T-helper 1 cell treated with Interleukin-12 subunit alpha and Interleukin-12 subunit beta and Interleukin-4 antibody, amounts not matched to agents 30 μg/mL and 1 μg/mL, for 36 hours (primary cell): Measurements from ENCODE around the gene HMGB1.
A peak's percentile ranks its signal among the peaks of the same experiment; 100 is the strongest.

ENCODE experiments used
- H3K27ac Mint-ChIP-seq: one replicate; pipeline ENCODE4 v1.8.0; 2021; ENCODE audit warnings: mild to moderate bottlenecking, mixed read lengths
- H3K27me3 Mint-ChIP-seq: one replicate; pipeline ENCODE4 v1.8.0; 2021; ENCODE audit warnings: low read depth, mixed read lengths
- H3K36me3 Mint-ChIP-seq: one replicate; pipeline ENCODE4 v1.8.0; 2021; ENCODE audit warnings: low read depth, mixed read lengths
- H3K4me1 Mint-ChIP-seq: one replicate; pipeline ENCODE4 v1.8.0; 2021; ENCODE audit warnings: low read depth, mixed read lengths
- H3K4me3 Mint-ChIP-seq: one replicate; pipeline ENCODE4 v1.8.0; 2021; ENCODE audit warnings: mild to moderate bottlenecking, moderate library complexity, mixed read lengths
- H3K9me3 Mint-ChIP-seq: one replicate; pipeline ENCODE4 v1.8.0; 2021; ENCODE audit warnings: mixed read lengths

The HMGB1 gene

GRCh38 chr13:30429721-30430694 lies 35.7 kb downstream of the HMGB1 start:
- Mint-ChIP-seq H3K9me3 (no peaks in the 10 kb centered on the region), H3K4me1 (peaks cover 29% of the 10 kb centered on the region), H3K36me3 (peaks cover 1% of the 10 kb centered on the region), H3K27ac (peak overlapping the region; percentile 71), H3K27me3 (peaks cover 4% of the 10 kb centered on the region), H3K4me3 (peak overlapping the region; percentile 57)

- peaks cover 1% of the 10 kb centered on the region for H3K36me3 Mint-ChIP-seq
- no peaks in the 10 kb centered on the region for H3K9me3 Mint-ChIP-seq
- H3K27ac Mint-ChIP-seq = no peak overlapping the region
- H3K27me3 Mint-ChIP-seq = peaks cover 4% of the 10 kb centered on the region
- H3K4me1 Mint-ChIP-seq = peaks cover 29% of the 10 kb centered on the region
- no peak overlapping the region for H3K4me3 Mint-ChIP-seq
These were observed 36.5 kb downstream of the HMGB1 start for GRCh38 chr13:30429235-30429634.

- Mint-ChIP-seq H3K27ac (no peak overlapping the region), H3K27me3 (peaks cover 4% of the 10 kb centered on the region), H3K36me3 (peaks cover 2% of the 10 kb centered on the region), H3K4me3 (no peak overlapping the region), H3K4me1 (peaks cover 22% of the 10 kb centered on the region), H3K9me3 (no peaks in the 10 kb centered on the region)
These were observed 41.8 kb downstream of the HMGB1 start for GRCh38 chr13:30423891-30424290.

- Mint-ChIP-seq H3K4me1 (peaks cover 23% of the 10 kb centered on the region), H3K27ac (peak within 1 kb of the TSS; percentile 90), H3K4me3 (peak within 1 kb of the TSS; percentile 90), H3K9me3 (no peaks in the 10 kb centered on the region), H3K27me3 (peaks cover 1% of the 10 kb centered on the region), H3K36me3 (peaks cover 2% of the 10 kb centered on the region)
These were observed 43.5 kb downstream of the HMGB1 start, which contains the start of gene UBE2L5 for GRCh38 chr13:30422054-30422839. UBE2L5 (plus strand) TSS chr13:30422493; CDS start chr13:30427991, 5,498 bp downstream.

- H3K27me3 Mint-ChIP-seq = no peaks in the 10 kb centered on the region
- no peaks in the 10 kb centered on the region for H3K9me3 Mint-ChIP-seq
- H3K4me3 Mint-ChIP-seq = peak overlapping the region; percentile 78
- peaks cover 2% of the 10 kb centered on the region for H3K36me3 Mint-ChIP-seq
- H3K27ac Mint-ChIP-seq = peak overlapping the region; percentile 68
- H3K4me1 Mint-ChIP-seq = peaks cover 23% of the 10 kb centered on the region
These were observed 44.4 kb downstream of the HMGB1 start for GRCh38 chr13:30421093-30422053.

- Mint-ChIP-seq H3K4me1 (peaks cover 29% of the 10 kb centered on the region), H3K4me3 (no peak overlapping the region), H3K36me3 (peaks cover 2% of the 10 kb centered on the region), H3K27ac (no peak overlapping the region), H3K9me3 (no peaks in the 10 kb centered on the region), H3K27me3 (no peaks in the 10 kb centered on the region)
These were observed 46.8 kb downstream of the HMGB1 start for GRCh38 chr13:30418717-30419459.

GRCh38 chr13:30418075-30418716 lies 47.5 kb downstream of the HMGB1 start:
- H3K27me3 Mint-ChIP-seq = no peaks in the 10 kb centered on the region
- H3K4me3 Mint-ChIP-seq = no peak overlapping the region
- no peak overlapping the region for H3K27ac Mint-ChIP-seq
- H3K36me3 Mint-ChIP-seq = peaks cover 2% of the 10 kb centered on the region
- H3K4me1 Mint-ChIP-seq = peaks cover 28% of the 10 kb centered on the region
- no peaks in the 10 kb centered on the region for H3K9me3 Mint-ChIP-seq

- Mint-ChIP-seq H3K27me3 (no peaks in the 10 kb centered on the region), H3K4me1 (peaks cover 24% of the 10 kb centered on the region), H3K27ac (no peak overlapping the region), H3K36me3 (no peaks in the 10 kb centered on the region), H3K9me3 (no peaks in the 10 kb centered on the region), H3K4me3 (no peak overlapping the region)
These were observed 49.3 kb downstream of the HMGB1 start for GRCh38 chr13:30416471-30416870.

GRCh38 chr13:30415430-30416030 lies 50.2 kb downstream of the HMGB1 start:
- H3K4me3 Mint-ChIP-seq = no peak overlapping the region
- H3K9me3 Mint-ChIP-seq = no peaks in the 10 kb centered on the region
- H3K36me3 Mint-ChIP-seq = no peaks in the 10 kb centered on the region
- no peaks in the 10 kb centered on the region for H3K27me3 Mint-ChIP-seq
- H3K27ac Mint-ChIP-seq = no peak overlapping the region
- peaks cover 17% of the 10 kb centered on the region for H3K4me1 Mint-ChIP-seq

- Mint-ChIP-seq H3K36me3 (peaks cover 2% of the 10 kb centered on the region), H3K27ac (no peak overlapping the region), H3K4me3 (no peak overlapping the region), H3K27me3 (no peaks in the 10 kb centered on the region), H3K4me1 (peaks cover 18% of the 10 kb centered on the region), H3K9me3 (no peaks in the 10 kb centered on the region)
These were observed 51.9 kb downstream of the HMGB1 start for GRCh38 chr13:30413842-30414241.

GRCh38 chr13:30412346-30412745 lies 53.4 kb downstream of the HMGB1 start:
- H3K4me1 Mint-ChIP-seq = peaks cover 25% of the 10 kb centered on the region
- H3K27me3 Mint-ChIP-seq = no peaks in the 10 kb centered on the region
- no peaks in the 10 kb centered on the region for H3K9me3 Mint-ChIP-seq
- H3K36me3 Mint-ChIP-seq = peaks cover 2% of the 10 kb centered on the region
- no peak overlapping the region for H3K4me3 Mint-ChIP-seq
- H3K27ac Mint-ChIP-seq = no peak overlapping the region

GRCh38 chr13:30410705-30411125 lies 55.0 kb downstream of the HMGB1 start:
- no peak overlapping the region for H3K27ac Mint-ChIP-seq
- H3K4me1 Mint-ChIP-seq = peaks cover 27% of the 10 kb centered on the region

More at GRCh38 chr13:30410705-30411125, 55.0 kb downstream of the HMGB1 start:
- Mint-ChIP-seq H3K36me3 (peaks cover 2% of the 10 kb centered on the region), H3K27me3 (peaks cover 10% of the 10 kb centered on the region), H3K4me3 (no peak overlapping the region), H3K9me3 (no peaks in the 10 kb centered on the region)
